RWPE1 (cell line): ENCODE data around the gene SIK3.

Experiments
- CTCF ChIA-PET: fragments of 350-600 bp; sonication (Branson Sonifier 250); formaldehyde crosslinking; extraction: SDS; loops from one replicate; lab custom pipeline; 2021; lab: Yijun Ruan, JAX
- POLR2A ChIA-PET: fragments of 400-600 bp; formaldehyde crosslinking; extraction: SDS; loops from one replicate; lab custom pipeline; 2020; ENCODE audit warnings: antibody characterized with exemption; ENCODE audit not compliant: low non-redundant PET; lab: Yijun Ruan, JAX
- DNase-seq: peaks from one replicate; pipeline ENCODE4 v3.0.0; 2012; ENCODE audit warnings: low spot score
- H3K27ac ChIP-seq: fragments of 450-650 bp; 2 replicates; pipeline ENCODE4 v1.5.1; 2017
- CTCF ChIP-seq: fragments of 450-650 bp; conservative IDR thresholded peaks from 2 replicates; pipeline ENCODE4 v1.5.1; 2017; ENCODE audit warnings: low read depth, mild to moderate bottlenecking

The SIK3 gene

GRCh38 chr11:116867619-116868018 is 230.6 kb downstream of the SIK3 start:
- POLR2A ChIA-PET = no interaction called here
- CTCF ChIA-PET = no interaction called here
- DNase-seq = no peak
- no peak for TF ChIP-seq CTCF
- H3K27ac ChIP-seq = no peak overlapping the region

- ChIA-PET CTCF (interaction anchor here (1.8 kb wide), 1 partner anchor 239 kb away, joined by 5 read pairs; no protein-coding TSS in a partner anchor), POLR2A (no interaction called here)
- H3K27ac ChIP-seq = no peak overlapping the region
- no peak for TF ChIP-seq CTCF
- no peak for DNase-seq
These were observed 231.3 kb downstream of the SIK3 start for GRCh38 chr11:116866804-116867455.

GRCh38 chr11:116865696-116866095 is 232.5 kb downstream of the SIK3 start:
- TF ChIP-seq CTCF = no peak
- H3K27ac ChIP-seq = no peak overlapping the region
- DNase-seq = no peak
- ChIA-PET CTCF (interaction anchor here (1.8 kb wide), 1 partner anchor 240 kb away, joined by 5 read pairs; no protein-coding TSS in a partner anchor), POLR2A (interaction anchor here (0.5 kb wide), 1 partner anchor 143 kb away, joined by 3 read pairs; no protein-coding TSS in a partner anchor)

GRCh38 chr11:116864531-116864930 is 233.7 kb downstream of the SIK3 start:
- H3K27ac ChIP-seq = no peak overlapping the region
- no peak for TF ChIP-seq CTCF
- CTCF ChIA-PET = no interaction called here
- POLR2A ChIA-PET = no interaction called here
- DNase-seq = no peak

GRCh38 chr11:116862951-116863350 is 235.3 kb downstream of the SIK3 start:
- ChIA-PET CTCF (interaction anchor here (0.5 kb wide), 1 partner anchor 71 kb away, joined by 3 read pairs; no protein-coding TSS in a partner anchor), POLR2A (no interaction called here)
- no peak for DNase-seq
- no peak overlapping the region for H3K27ac ChIP-seq
- no peak for TF ChIP-seq CTCF

GRCh38 chr11:116862185-116862584 is 236.0 kb downstream of the SIK3 start:
- DNase-seq = no peak
- TF ChIP-seq CTCF = no peak
- POLR2A ChIA-PET = no interaction called here
- H3K27ac ChIP-seq = no peak overlapping the region
- CTCF ChIA-PET = no interaction called here
